ENCODE data around the gene SUPT20HL2.
"Not testable (repeated sequence)": the region's sequence is repeated elsewhere in the genome, so short reads cannot be mapped to it uniquely, and the experiment has no call there.

SUPT20HL2 gene

GRCh38 chrX:24314019-24314635, at the start of gene SUPT20HL2:
TSS of gene SUPT20HL2 (minus strand) at chrX:24314069. CDS start at chrX:24313315, 754 bp downstream.
- WGBS (ENCODE audit: insufficient coverage, insufficient read length), result no CpG with 5 or more reads among the region's 39 CpGs
- H3K27ac ChIP-seq (ENCODE audit: low read length), result no peak within 1 kb of the TSS
- no peaks in the 10 kb centered on the region for H3K9me3 ChIP-seq (ENCODE audit: control insufficient read depth, insufficient read depth, low read length)
- no peak for DNase-seq (ENCODE audit: low read depth, low spot score)
- no peaks in the 10 kb centered on the region for H3K27me3 ChIP-seq (ENCODE audit: control insufficient read depth, insufficient read depth, low read length)
- H3K4me1 ChIP-seq (ENCODE audit: control insufficient read depth, insufficient read depth, low read length), result no peaks in the 10 kb centered on the region; the same call in none of the 2 replicates
- H3K36me3 ChIP-seq (ENCODE audit: control insufficient read depth, insufficient read depth, low read length), result no peaks in the 10 kb centered on the region
- H3K4me3 ChIP-seq (ENCODE audit: low read length), result no peak within 1 kb of the TSS

DNA sequence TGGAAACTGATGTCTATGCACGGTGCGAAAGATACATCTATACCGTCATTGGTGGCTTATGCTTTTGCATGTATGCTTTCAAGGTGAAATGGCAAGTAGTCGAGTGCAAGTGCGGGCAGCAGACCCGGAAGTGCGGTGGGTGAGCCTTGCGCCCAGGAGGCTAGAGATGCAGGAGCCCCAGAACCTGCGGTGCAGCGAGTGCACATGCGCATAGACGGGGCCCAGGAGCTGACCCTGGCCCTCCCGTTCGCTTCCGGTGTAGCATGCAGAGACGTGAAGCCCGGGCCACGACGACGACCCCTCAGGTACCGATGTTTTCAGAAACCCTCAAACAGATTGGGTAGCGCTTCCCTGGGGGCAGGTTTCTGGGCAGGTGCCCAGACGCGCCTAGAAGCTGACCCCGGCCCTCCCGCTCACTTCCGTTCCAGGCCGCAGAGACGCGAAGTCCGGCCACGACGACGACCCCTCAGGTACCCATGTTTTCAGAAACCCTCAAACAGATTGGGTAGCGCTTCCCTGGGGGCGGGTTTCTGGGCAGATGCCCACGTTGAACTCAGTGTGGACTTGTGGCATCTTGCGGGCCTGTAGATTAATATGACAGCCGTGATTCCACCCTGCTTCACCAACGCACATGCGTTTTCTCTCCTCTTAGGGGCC, 48.3 kb upstream of the SUPT20HL2 start:
- not testable (repeated sequence) for H3K27ac ChIP-seq (ENCODE audit: low read length); H3K4me1 ChIP-seq (ENCODE audit: control insufficient read depth, insufficient read depth, low read length); H3K4me3 ChIP-seq (ENCODE audit: low read length); DNase-seq (ENCODE audit: low read depth, low spot score); H3K27me3 ChIP-seq (ENCODE audit: control insufficient read depth, insufficient read depth, low read length); H3K9me3 ChIP-seq (ENCODE audit: control insufficient read depth, insufficient read depth, low read length); H3K36me3 ChIP-seq (ENCODE audit: control insufficient read depth, insufficient read depth, low read length)
- WGBS (ENCODE audit: insufficient coverage, insufficient read length), result no CpG with 5 or more reads among the region's 41 CpGs

- no CpG with 5 or more reads among the region's 3 CpGs for WGBS (ENCODE audit: insufficient coverage, insufficient read length)
- no peaks in the 10 kb centered on the region for H3K27me3 ChIP-seq (ENCODE audit: control insufficient read depth, insufficient read depth, low read length)
- DNase-seq (ENCODE audit: low read depth, low spot score), result no peak
These were observed 46.4 kb upstream of the SUPT20HL2 start, which contains the start of gene SUPT20HL1 for GRCh38 chrX:24360272-24360671. TSS of gene SUPT20HL1 (plus strand) at chrX:24360639. CDS start at chrX:24362761, 2,122 bp downstream.

DNA sequence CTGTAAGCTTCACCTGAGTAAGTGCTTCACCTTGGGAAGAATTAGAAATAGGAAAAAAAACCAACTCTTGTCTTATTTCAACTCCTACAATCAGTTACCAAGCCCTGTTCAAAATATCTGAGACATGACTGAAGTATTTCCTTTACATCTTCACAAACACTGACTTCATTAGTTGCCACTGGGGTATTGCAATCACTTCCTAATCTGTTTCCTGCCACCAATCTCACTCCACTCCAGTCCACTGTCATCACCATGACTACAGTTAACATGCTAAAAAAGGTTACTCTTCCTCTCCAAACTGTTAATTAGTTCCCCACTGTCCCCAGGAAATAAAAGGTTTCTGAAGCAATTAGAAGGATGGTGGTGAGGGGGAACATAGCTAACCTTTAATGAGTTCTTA, 43.2 kb upstream of the SUPT20HL2 start:
- no peak overlapping the region for H3K27ac ChIP-seq (ENCODE audit: low read length)
- no peak for DNase-seq (ENCODE audit: low read depth, low spot score)
- H3K4me3 ChIP-seq (ENCODE audit: low read length), result no peak overlapping the region
- H3K27me3 ChIP-seq (ENCODE audit: control insufficient read depth, insufficient read depth, low read length), result no peaks in the 10 kb centered on the region
- H3K9me3 ChIP-seq (ENCODE audit: control insufficient read depth, insufficient read depth, low read length), result no peaks in the 10 kb centered on the region
- no peaks in the 10 kb centered on the region for H3K4me1 ChIP-seq (ENCODE audit: control insufficient read depth, insufficient read depth, low read length)
- no peaks in the 10 kb centered on the region for H3K36me3 ChIP-seq (ENCODE audit: control insufficient read depth, insufficient read depth, low read length)

More at GRCh38 chrX:24360272-24360671, 46.4 kb upstream of the SUPT20HL2 start, which contains the start of gene SUPT20HL1:
- H3K4me1 ChIP-seq (ENCODE audit: control insufficient read depth, insufficient read depth, low read length), result peaks cover 1% of the 10 kb centered on the region; the same call in 1 of the 2 replicates
- no peaks in the 10 kb centered on the region for H3K9me3 ChIP-seq (ENCODE audit: control insufficient read depth, insufficient read depth, low read length)
- no peaks in the 10 kb centered on the region for H3K36me3 ChIP-seq (ENCODE audit: control insufficient read depth, insufficient read depth, low read length)
- no peak within 1 kb of the TSS for H3K4me3 ChIP-seq (ENCODE audit: low read length)
- H3K27ac ChIP-seq (ENCODE audit: low read length), result no peak within 1 kb of the TSS

DNA sequence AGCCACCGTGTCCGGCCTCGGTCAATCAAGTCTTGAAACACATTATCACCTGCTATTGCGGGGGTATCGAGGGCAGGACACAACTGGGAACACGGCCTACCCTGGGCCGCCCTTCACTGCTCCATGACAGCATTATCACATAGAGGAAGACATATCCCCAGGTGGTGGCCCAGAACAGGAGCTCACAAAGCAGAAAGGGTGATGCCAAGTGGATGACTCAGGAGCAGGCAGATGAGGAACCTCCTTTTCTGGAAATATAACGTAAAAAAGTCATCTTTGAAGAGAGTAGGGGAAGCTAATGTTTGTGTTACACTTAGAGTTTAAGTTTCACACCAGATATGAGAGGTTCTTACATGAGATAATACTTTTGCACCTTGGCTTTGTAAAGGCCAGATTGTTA, 41.2 kb upstream of the SUPT20HL2 start:
- Histone ChIP-seq H3K27ac (ENCODE audit: low read length) (no peak overlapping the region), H3K4me3 (ENCODE audit: low read length) (no peak overlapping the region), H3K36me3 (ENCODE audit: control insufficient read depth, insufficient read depth, low read length) (no peaks in the 10 kb centered on the region), H3K4me1 (ENCODE audit: control insufficient read depth, insufficient read depth, low read length) (no peaks in the 10 kb centered on the region), H3K27me3 (ENCODE audit: control insufficient read depth, insufficient read depth, low read length) (no peaks in the 10 kb centered on the region), H3K9me3 (ENCODE audit: control insufficient read depth, insufficient read depth, low read length) (no peaks in the 10 kb centered on the region)
- WGBS (ENCODE audit: insufficient coverage, insufficient read length), result no CpG with 5 or more reads among the region's 8 CpGs
- no peak for DNase-seq (ENCODE audit: low read depth, low spot score)

- no peaks in the 10 kb centered on the region for H3K36me3 ChIP-seq (ENCODE audit: control insufficient read depth, insufficient read depth, low read length)
- H3K27ac ChIP-seq (ENCODE audit: low read length), result no peak overlapping the region
- no peak overlapping the region for H3K4me3 ChIP-seq (ENCODE audit: low read length)
- no peaks in the 10 kb centered on the region for H3K9me3 ChIP-seq (ENCODE audit: control insufficient read depth, insufficient read depth, low read length)
- H3K4me1 ChIP-seq (ENCODE audit: control insufficient read depth, insufficient read depth, low read length), result no peaks in the 10 kb centered on the region
- H3K27me3 ChIP-seq (ENCODE audit: control insufficient read depth, insufficient read depth, low read length), result no peaks in the 10 kb centered on the region
- WGBS (ENCODE audit: insufficient coverage, insufficient read length), result no CpG with 5 or more reads among the region's 4 CpGs
- DNase-seq (ENCODE audit: low read depth, low spot score), result no peak
These were observed 36.3 kb upstream of the SUPT20HL2 start for GRCh38 chrX:24350217-24350616.

DNA sequence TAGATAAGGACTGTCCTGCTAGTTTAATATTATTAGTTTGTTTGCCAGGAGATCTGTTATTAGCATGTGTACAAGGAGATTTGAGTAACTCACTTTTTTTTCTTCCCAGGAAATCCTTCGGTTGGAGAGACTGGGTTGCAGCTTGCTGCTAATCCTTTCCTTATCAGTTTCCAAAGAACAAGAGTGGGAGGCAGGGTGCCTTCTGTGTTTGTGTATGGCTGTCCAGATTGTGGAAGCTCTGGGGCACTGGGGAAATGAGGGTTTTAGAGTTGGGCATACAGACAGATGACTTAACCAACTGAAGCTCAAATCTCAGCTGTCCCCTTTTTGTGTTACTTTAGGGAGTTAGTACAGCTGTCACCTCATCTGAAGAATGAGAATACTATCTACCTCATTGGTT, 34.0 kb upstream of the SUPT20HL2 start:
- Histone ChIP-seq H3K36me3 (ENCODE audit: control insufficient read depth, insufficient read depth, low read length) (no peaks in the 10 kb centered on the region), H3K27ac (ENCODE audit: low read length) (no peak overlapping the region), H3K9me3 (ENCODE audit: control insufficient read depth, insufficient read depth, low read length) (no peaks in the 10 kb centered on the region), H3K4me3 (ENCODE audit: low read length) (no peak overlapping the region), H3K27me3 (ENCODE audit: control insufficient read depth, insufficient read depth, low read length) (no peaks in the 10 kb centered on the region), H3K4me1 (ENCODE audit: control insufficient read depth, insufficient read depth, low read length) (no peaks in the 10 kb centered on the region)
- no CpG with 5 or more reads among the region's 1 CpG for WGBS (ENCODE audit: insufficient coverage, insufficient read length)
- DNase-seq (ENCODE audit: low read depth, low spot score), result no peak

DNA sequence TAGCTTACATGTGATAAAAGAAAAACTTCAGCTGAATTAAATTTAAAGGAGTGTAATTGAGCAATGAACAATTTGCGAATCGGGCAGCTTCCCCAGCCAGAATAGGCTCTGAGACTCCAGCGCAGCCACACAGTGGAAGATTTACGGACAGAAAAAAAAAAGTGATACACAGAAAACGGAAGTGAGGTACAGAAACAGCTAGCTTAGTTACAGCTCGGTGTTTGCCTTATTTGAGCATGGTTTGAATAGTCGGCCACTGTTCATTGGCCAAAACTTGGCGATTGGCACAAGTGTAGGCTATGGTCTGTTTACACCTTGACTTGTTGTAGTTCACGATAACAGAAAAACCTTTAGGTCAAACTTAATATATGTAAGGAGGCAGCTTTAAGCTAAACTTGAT, 29.9 kb upstream of the SUPT20HL2 start:
- H3K4me3 ChIP-seq (ENCODE audit: low read length), result no peak overlapping the region
- H3K27me3 ChIP-seq (ENCODE audit: control insufficient read depth, insufficient read depth, low read length), result no peaks in the 10 kb centered on the region
- no peaks in the 10 kb centered on the region for H3K36me3 ChIP-seq (ENCODE audit: control insufficient read depth, insufficient read depth, low read length)
- no peaks in the 10 kb centered on the region for H3K9me3 ChIP-seq (ENCODE audit: control insufficient read depth, insufficient read depth, low read length)
- no peak for DNase-seq (ENCODE audit: low read depth, low spot score)
- no CpG with 5 or more reads among the region's 9 CpGs for WGBS (ENCODE audit: insufficient coverage, insufficient read length)
- no peak overlapping the region for H3K27ac ChIP-seq (ENCODE audit: low read length)
- no peaks in the 10 kb centered on the region for H3K4me1 ChIP-seq (ENCODE audit: control insufficient read depth, insufficient read depth, low read length)

DNA sequence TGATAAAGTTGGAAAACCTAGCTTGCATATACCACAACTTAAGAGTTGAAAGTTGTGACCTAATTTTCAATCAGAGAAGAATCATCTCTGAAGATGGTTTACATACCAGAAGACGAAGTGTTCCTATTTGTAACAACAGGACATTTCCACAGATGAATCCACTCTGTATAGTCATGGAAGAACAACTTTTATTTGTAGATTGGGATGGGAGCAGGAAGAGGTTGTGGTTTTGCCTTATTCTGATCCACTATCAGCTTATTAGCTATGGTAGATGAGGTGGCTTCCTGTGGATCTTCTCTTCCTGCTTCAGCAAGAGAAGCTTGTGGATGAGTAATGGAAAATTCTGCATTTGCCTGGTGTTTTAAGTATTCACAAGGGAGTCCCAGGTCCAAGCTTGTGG, 27.9 kb upstream of the SUPT20HL2 start:
- no CpG with 5 or more reads among the region's 1 CpG for WGBS (ENCODE audit: insufficient coverage, insufficient read length)
- no peaks in the 10 kb centered on the region for H3K27me3 ChIP-seq (ENCODE audit: control insufficient read depth, insufficient read depth, low read length)
- H3K36me3 ChIP-seq (ENCODE audit: control insufficient read depth, insufficient read depth, low read length), result no peaks in the 10 kb centered on the region
- DNase-seq (ENCODE audit: low read depth, low spot score), result no peak
- H3K27ac ChIP-seq (ENCODE audit: low read length), result no peak overlapping the region
- no peaks in the 10 kb centered on the region for H3K4me1 ChIP-seq (ENCODE audit: control insufficient read depth, insufficient read depth, low read length)
- H3K4me3 ChIP-seq (ENCODE audit: low read length), result no peak overlapping the region
- no peaks in the 10 kb centered on the region for H3K9me3 ChIP-seq (ENCODE audit: control insufficient read depth, insufficient read depth, low read length)

GRCh38 chrX:24340501-24340900, 26.6 kb upstream of the SUPT20HL2 start:
- H3K27ac ChIP-seq (ENCODE audit: low read length), result no peak overlapping the region
- no peaks in the 10 kb centered on the region for H3K36me3 ChIP-seq (ENCODE audit: control insufficient read depth, insufficient read depth, low read length)
- H3K4me1 ChIP-seq (ENCODE audit: control insufficient read depth, insufficient read depth, low read length), result no peaks in the 10 kb centered on the region
- H3K9me3 ChIP-seq (ENCODE audit: control insufficient read depth, insufficient read depth, low read length), result no peaks in the 10 kb centered on the region
- no peaks in the 10 kb centered on the region for H3K27me3 ChIP-seq (ENCODE audit: control insufficient read depth, insufficient read depth, low read length)
- no peak for DNase-seq (ENCODE audit: low read depth, low spot score)
- no CpG with 5 or more reads among the region's 2 CpGs for WGBS (ENCODE audit: insufficient coverage, insufficient read length)
- no peak overlapping the region for H3K4me3 ChIP-seq (ENCODE audit: low read length)

DNA sequence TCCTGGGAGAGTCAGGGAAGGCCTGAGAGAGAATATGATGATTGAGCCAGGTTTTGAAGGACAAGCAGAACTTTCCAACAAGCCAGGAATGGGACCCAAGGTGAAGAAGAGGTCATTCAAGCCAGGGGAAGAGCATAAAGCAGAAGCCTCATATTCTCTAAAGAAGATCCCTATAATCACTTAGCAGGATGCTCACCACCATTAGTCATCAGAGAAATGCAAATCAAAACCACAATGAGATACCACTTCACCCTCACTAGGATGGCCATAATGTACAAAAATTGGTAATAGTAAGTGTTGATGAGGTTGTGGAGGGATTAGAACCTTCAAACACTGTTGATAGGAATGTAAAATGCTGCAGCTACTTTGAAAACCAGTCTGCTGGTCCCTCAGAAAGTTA, 26.0 kb upstream of the SUPT20HL2 start:
- H3K36me3 ChIP-seq (ENCODE audit: control insufficient read depth, insufficient read depth, low read length), result no peaks in the 10 kb centered on the region
- H3K4me1 ChIP-seq (ENCODE audit: control insufficient read depth, insufficient read depth, low read length), result no peaks in the 10 kb centered on the region
- no peak overlapping the region for H3K27ac ChIP-seq (ENCODE audit: low read length)
- no peak overlapping the region for H3K4me3 ChIP-seq (ENCODE audit: low read length)
- no peak for DNase-seq (ENCODE audit: low read depth, low spot score)
- no peaks in the 10 kb centered on the region for H3K9me3 ChIP-seq (ENCODE audit: control insufficient read depth, insufficient read depth, low read length)
- no peaks in the 10 kb centered on the region for H3K27me3 ChIP-seq (ENCODE audit: control insufficient read depth, insufficient read depth, low read length)

Data from iPS DF 6.9 (cell line).